OCI-LY3 (cell line): ENCODE data around the gene ERP27.

ENCODE experiments used
- H2AFZ ChIP-seq: fragments of 200-600, 300-600 bp; shearing (Covaris generic); 2 replicates; pipeline ENCODE4 v1.6.0; 2014; ENCODE audit warnings: antibody characterized with exemption, low read depth, low read length
- H3K27ac ChIP-seq: fragments of 200-600, 300-600 bp; sonication (generic); 2 replicates; pipeline ENCODE4 v1.5.1; 2014; ENCODE audit warnings: mild to moderate bottlenecking, low read length, moderate library complexity, mixed read lengths
- H3K27me3 ChIP-seq: fragments of 200-600, 300-600 bp; sonication (generic); 2 replicates; pipeline ENCODE4 v1.6.1; 2014; ENCODE audit warnings: low read depth, low read length, mixed read lengths
- H3K36me3 ChIP-seq: fragments of 200-600, 300-600 bp; sonication (generic); replicated peaks from 2 replicates; pipeline ENCODE3; 2014; ENCODE audit warnings: low read depth, low read length, mixed read lengths
- H3K4me1 ChIP-seq: fragments of 300-600, 200-600 bp; sonication (generic); 2 replicates; pipeline ENCODE4 v1.6.1; 2014; ENCODE audit warnings: low read length, mixed read lengths
- H3K4me2 ChIP-seq: fragments of 200-600, 300-600 bp; sonication (generic); 2 replicates; pipeline ENCODE4 v1.6.1; 2014; ENCODE audit warnings: low read length, mixed read lengths
- H3K4me3 ChIP-seq: fragments of 300-600, 200-600 bp; sonication (generic); 2 replicates; pipeline ENCODE4 v1.5.1; 2014; ENCODE audit warnings: antibody characterized with exemption, mild to moderate bottlenecking, low read length, moderate library complexity
- H3K79me2 ChIP-seq: fragments of 300-600, 200-600 bp; shearing (Covaris generic); 2 replicates; pipeline ENCODE4 v1.6.1; 2014; ENCODE audit warnings: mild to moderate bottlenecking, low read length, mixed read lengths
- H3K9ac ChIP-seq: fragments of 300-600, 200-600 bp; shearing (Covaris generic); 2 replicates; pipeline ENCODE4 v1.6.0; 2014; ENCODE audit warnings: mild to moderate bottlenecking, low read length, moderate library complexity
- H3K9me3 ChIP-seq: fragments of 200-600, 300-600 bp; shearing (Covaris generic); 2 replicates; pipeline ENCODE4 v1.6.1; 2014; ENCODE audit warnings: low read length, mixed read lengths; ENCODE audit not compliant: insufficient read depth
- H4K20me1 ChIP-seq: fragments of 200-600, 300-600 bp; sonication (generic); 2 replicates; pipeline ENCODE4 v1.6.1; 2016; ENCODE audit warnings: low read length, mixed read lengths; ENCODE audit not compliant: insufficient read depth
- CTCF ChIP-seq: fragments of 200-600, 300-600 bp; sonication (generic); IDR thresholded peaks from 2 replicates; pipeline ENCODE4 v1.5.1; 2014; ENCODE audit warnings: antibody characterized with exemption, low read length, low read depth
- EZH2phosphoT487 ChIP-seq: fragments of 200-600 bp; shearing (Covaris generic); IDR thresholded peaks from 2 replicates; pipeline ENCODE4 v1.6.1; 2018; ENCODE audit warnings: antibody characterized with exemption, mixed run types, low read depth

Gene ERP27

GRCh38 chr12:14906114-14906513, 32.2 kb downstream of the ERP27 start:
- H3K9ac ChIP-seq, result no peak overlapping the region
- no peaks in the 10 kb centered on the region for H3K79me2 ChIP-seq
- H3K9me3 ChIP-seq, result no peaks in the 10 kb centered on the region
- peaks cover 2% of the 10 kb centered on the region for H3K36me3 ChIP-seq
- H3K4me2 ChIP-seq, result no peak overlapping the region
- no peak for TF ChIP-seq EZH2phosphoT487
- no peak for TF ChIP-seq CTCF
- no peak overlapping the region for H3K4me3 ChIP-seq
- no peak overlapping the region for H2AFZ ChIP-seq
- peaks cover 7% of the 10 kb centered on the region for H3K4me1 ChIP-seq
- no peaks in the 10 kb centered on the region for H4K20me1 ChIP-seq
- no peak overlapping the region for H3K27ac ChIP-seq
- no peaks in the 10 kb centered on the region for H3K27me3 ChIP-seq

- H3K4me1 ChIP-seq, result peaks cover 7% of the 10 kb centered on the region
- H3K9me3 ChIP-seq, result no peaks in the 10 kb centered on the region
- no peak overlapping the region for H3K4me2 ChIP-seq
- no peak overlapping the region for H3K9ac ChIP-seq
- no peaks in the 10 kb centered on the region for H3K27me3 ChIP-seq
- H4K20me1 ChIP-seq, result no peaks in the 10 kb centered on the region
- no peaks in the 10 kb centered on the region for H3K79me2 ChIP-seq
- no peaks in the 10 kb centered on the region for H3K36me3 ChIP-seq
- no peak overlapping the region for H3K4me3 ChIP-seq
- no peak overlapping the region for H3K27ac ChIP-seq
- no peak for TF ChIP-seq CTCF
- TF ChIP-seq EZH2phosphoT487, result no peak
- no peak overlapping the region for H2AFZ ChIP-seq
These were observed 32.9 kb downstream of the ERP27 start for GRCh38 chr12:14905269-14906004.

- Histone ChIP-seq H3K9ac (no peak overlapping the region), H2AFZ (no peak overlapping the region), H3K4me2 (no peak overlapping the region), H3K27me3 (no peaks in the 10 kb centered on the region), H4K20me1 (no peaks in the 10 kb centered on the region), H3K79me2 (no peaks in the 10 kb centered on the region), H3K9me3 (no peaks in the 10 kb centered on the region), H3K4me3 (no peak overlapping the region), H3K4me1 (peaks cover 7% of the 10 kb centered on the region), H3K36me3 (no peaks in the 10 kb centered on the region), H3K27ac (no peak overlapping the region)
- no peak for TF ChIP-seq CTCF
- no peak for TF ChIP-seq EZH2phosphoT487
These were observed 33.5 kb downstream of the ERP27 start for GRCh38 chr12:14904854-14905253.

GRCh38 chr12:14903386-14904098, 34.8 kb downstream of the ERP27 start:
- H3K4me3 ChIP-seq, result no peak overlapping the region
- no peaks in the 10 kb centered on the region for H3K27me3 ChIP-seq
- no peak overlapping the region for H2AFZ ChIP-seq
- H3K4me1 ChIP-seq, result peaks cover 7% of the 10 kb centered on the region
- TF ChIP-seq CTCF (no peak), EZH2phosphoT487 (no peak)
- H4K20me1 ChIP-seq, result no peaks in the 10 kb centered on the region
- H3K4me2 ChIP-seq, result no peak overlapping the region
- H3K9ac ChIP-seq, result no peak overlapping the region
- no peaks in the 10 kb centered on the region for H3K79me2 ChIP-seq
- no peaks in the 10 kb centered on the region for H3K36me3 ChIP-seq
- no peak overlapping the region for H3K27ac ChIP-seq
- no peaks in the 10 kb centered on the region for H3K9me3 ChIP-seq
